ENCODE results near the gene LTB4R. TPM values are rescaled to one million over a fixed set of nuclear protein-coding genes. Genes with fewer than 3 reads are reported as not detected.

Gene LTB4R
- total and polyA plus RNA-seq, 9 of the 15 experiments (the other 6 are each of a cell fraction or from before 2014, with no cell fraction given): 0.38 to 10.5 (median 2.8) TPM

- TF ChIP-seq POLR2A (conservative IDR thresholded peaks at IDR 0.05): peak; percentile 35; the same call in 1 of the 2 replicates
Observed at GRCh38 chr14:24315807-24316596, 4.7 kb downstream of the LTB4R start (continued).

- WGBS (ENCODE audit: insufficient coverage, low coverage, missing lambda C conversion rate): 20% methylated on average over 2 of the region's 18 CpGs
- ATAC-seq (peak; percentile 31), FAIRE-seq (peak; percentile 26), DNase-seq (ENCODE audit: extremely low read depth in 1 of 4, low spot score in 3 of 4) (peak; percentile 41 to 60 (median 52))
- ChIA-PET POLR2A (interaction anchor here (0.6 to 1.2 kb wide), 4 partner anchors 10 to 201 kb away, joined by 3 to 6 read pairs (median 4); no protein-coding TSS in a partner anchor), CTCF (ENCODE audit: low intra/inter-chr PET ratio) (no interaction called here)
- Histone ChIP-seq H3K9ac (ENCODE audit: insufficient read depth in 1 of 2, low read depth in 2 of 2, low read length in 2 of 2) (peak overlapping the region; percentile 11 to 38; a peak in 3 of 4 replicates), H3K36me3 (ENCODE audit: control insufficient read depth, insufficient read depth, low read length) (peaks cover 4% of the 10 kb centered on the region; the same call in 1 of the 3 replicates), H2AFZ (ENCODE audit: low read depth, low read length) (peak overlapping the region; percentile 83), H3K4me2 (ENCODE audit: insufficient read depth, low read length) (peak overlapping the region; percentile 11), H3K9me1 (ENCODE audit: control insufficient read depth, insufficient read depth, low read length) (no peaks in the 10 kb centered on the region), H3K4me3 (no peak overlapping the region), H3K9me3 (replicated peaks; ENCODE audit: control insufficient read depth, insufficient read depth, low read depth, low read length) (no peaks in the 10 kb centered on the region), H3K4me1 (replicated peaks in 1 of 2; ENCODE audit: control insufficient read depth in 2 of 2, insufficient read depth in 2 of 2, low read length in 2 of 2) (peaks cover 16 to 30% of the 10 kb centered on the region in 2 experiments), H3K27ac (ENCODE audit: extremely low read depth, low read depth, low read length) (peak overlapping the region; percentile 71; the same call in 2 of the 3 replicates), H4K20me1 (replicated peaks; ENCODE audit: control insufficient read depth, insufficient read depth, low read length) (no peaks in the 10 kb centered on the region), H3K79me2 (ENCODE audit: control insufficient read depth, insufficient read depth, low read length) (no peaks in the 10 kb centered on the region), H3K27me3 (ENCODE audit: control insufficient read depth in 2 of 2, insufficient read depth in 2 of 2, low read length in 2 of 2) (no peaks in the 10 kb centered on the region)
- in situ Hi-C loops (cut with MboI): no loop called here
- no TSS peak for BruUV-seq (replicated peaks)
- TF ChIP-seq ATF6 (CRISPR knock-in tag; IDR thresholded peaks at IDR 0.05) (0 out of 2 replicates have a peak, but pooled peaks have one; percentile 5), ZNF224 (CRISPR knock-in tag; IDR thresholded peaks at IDR 0.05) (no peak), PHF20 (IDR thresholded peaks at IDR 0.05; ENCODE audit: partially characterized antibody) (no peak), SIRT6 (IDR thresholded peaks at IDR 0.05; ENCODE audit: low read depth, low read length) (no peak), ZNF695 (CRISPR knock-in tag; IDR thresholded peaks at IDR 0.05) (no peak), EGR1 (conservative IDR thresholded peaks at IDR 0.05) (peak; percentile 80), MBD2 (IDR thresholded peaks at IDR 0.05; ENCODE audit: borderline replicate concordance, low read depth) (no peak), BCOR (IDR thresholded peaks at IDR 0.05) (no peak), PHTF2 (CRISPR knock-in tag; IDR thresholded peaks at IDR 0.05) (no peak), ADNP (tag; IDR thresholded peaks at IDR 0.05) (no peak), ZBTB2 (IDR thresholded peaks at IDR 0.05) (peak; percentile 61; the same call in 1 of the 2 replicates), ZSCAN32 (CRISPR knock-in tag; IDR thresholded peaks at IDR 0.05) (no peak), HDAC1 (IDR thresholded peaks at IDR 0.05) (0 out of 4 replicates have a peak, but pooled peaks of 1 of the 2 experiments have one; percentile 11), POLR2G (IDR thresholded peaks at IDR 0.05; ENCODE audit: low read depth, low read length) (no peak)
- intact Hi-C loops (cut with micrococcal nuclease): no loop called here
Observed at GRCh38 chr14:24316597-24316950, 5.3 kb downstream of the LTB4R start.

Measured in K562 (cell line).